K562 (cell line): ENCODE data around the gene ARID3A. TPM values are rescaled to one million over a fixed set of nuclear protein-coding genes. Genes with fewer than 3 reads are reported as not detected.
A peak's percentile ranks its signal among the peaks of the same experiment; 100 is the strongest.

Source experiments
- ATAC-seq: fragments of 200-7000 bp; cut with Tn5 transposase; 3 replicates; pipeline ENCODE4 v1.9.1; 2020; ENCODE audit warnings: moderate library complexity
- BruUV-seq: library from RNA; stranded (reverse); fragments of 400-500 nt; replicated peaks from 2 replicates; lab custom pipeline; 2021; lab: Mats Ljungman, UMichigan
- CTCF ChIA-PET: fragments of 300-600 bp; formaldehyde crosslinking; extraction: SDS; loops from one replicate; lab custom pipeline; 2021; ENCODE audit warnings: low intra/inter-chr PET ratio; lab: Yijun Ruan, JAX
- POLR2A ChIA-PET: fragments of 300-600, 350-650 bp; sonication (Branson Sonifier 250); formaldehyde crosslinking; extraction: SDS; loops from one replicate; lab custom pipeline; 2021; ENCODE audit warnings: antibody characterized with exemption, inconsistent platforms; lab: Yijun Ruan, JAX
- DNase-seq, 4 experiments: peaks; one replicate each; pipeline versions ENCODE4 v3.0.0 to v3.0.0-alpha.2; 2011 to 2018; ENCODE audit warnings: low spot score in 3 of 4, mixed read lengths in 3 of 4; ENCODE audit errors: extremely low read depth in 1 of 4
- FAIRE-seq: peaks from 2 replicates; lab custom pipeline; 2011; peaks lifted over from hg19 to GRCh38; lab: Jason Lieb, UNC
- H2AFZ ChIP-seq: 2 replicates; pipeline ENCODE4 v1.6.0; 2011; ENCODE audit warnings: low read depth, low read length, control low read depth, inconsistent platforms
- H3K27ac ChIP-seq: fragments of 200-600 bp; 3 replicates; pipeline ENCODE4 v1.8.0; 2011; ENCODE audit warnings: low read depth, mild to moderate bottlenecking, control low read depth, inconsistent platforms, low read length, moderate library complexity, mixed read lengths; ENCODE audit errors: extremely low read depth
- H3K27me3 ChIP-seq, 2 experiments: fragments of 300-600 bp in 1 of 2; 2 replicates in 1 of 2; 3 replicates in 1 of 2; pipeline versions ENCODE4 v1.6.0 to v1.8.0; 2011; ENCODE audit warnings: inconsistent platforms in 2 of 2, low read length in 2 of 2, mild to moderate bottlenecking in 1 of 2, mixed read lengths in 1 of 2, moderate library complexity in 1 of 2; ENCODE audit not compliant: control insufficient read depth in 2 of 2, insufficient read depth in 2 of 2
- H3K36me3 ChIP-seq: fragments of 300-600 bp; 3 replicates; pipeline ENCODE4 v1.8.0; 2011; ENCODE audit warnings: mild to moderate bottlenecking, low read length, inconsistent platforms; ENCODE audit not compliant: control insufficient read depth, insufficient read depth
- H3K4me1 ChIP-seq, 2 experiments: fragments of 200-600 bp in 1 of 2; replicated peaks in 1 of 2; 2 replicates in 1 of 2; 3 replicates in 1 of 2; pipeline versions ENCODE4 v1.5.1 to v1.8.0; 2011; ENCODE audit warnings: inconsistent platforms in 2 of 2, low read length in 2 of 2, mild to moderate bottlenecking in 1 of 2, mixed read lengths in 1 of 2, moderate library complexity in 1 of 2; ENCODE audit not compliant: control insufficient read depth in 2 of 2, insufficient read depth in 2 of 2
- H3K4me2 ChIP-seq: 2 replicates; pipeline ENCODE4 v1.6.1; 2011; ENCODE audit warnings: low read length, control low read depth, inconsistent platforms, mixed read lengths; ENCODE audit not compliant: insufficient read depth
- H3K4me3 ChIP-seq: fragments of 200-600 bp; sonication (generic), shearing (Covaris generic); 2 replicates; pipeline ENCODE4 v1.5.1; 2016; ENCODE audit warnings: control low read depth, inconsistent platforms
- H3K79me2 ChIP-seq: fragments of 200-600 bp; 3 replicates; pipeline ENCODE4 v1.8.0; 2011; ENCODE audit warnings: low read length, inconsistent platforms; ENCODE audit not compliant: control insufficient read depth, insufficient read depth
- H3K9ac ChIP-seq, 2 experiments: 2 replicates each; pipeline versions ENCODE4 v1.6.0 to v1.6.1; 2011; ENCODE audit warnings: low read depth in 2 of 2, low read length in 2 of 2, control low read depth in 1 of 2, inconsistent platforms in 1 of 2, mild to moderate bottlenecking in 1 of 2, mixed read lengths in 1 of 2; ENCODE audit not compliant: insufficient read depth in 1 of 2
- H3K9me1 ChIP-seq: one replicate; pipeline ENCODE4 v1.6.0; 2011; ENCODE audit warnings: inconsistent platforms, mild to moderate bottlenecking, low read length, moderate library complexity; ENCODE audit not compliant: control insufficient read depth, insufficient read depth
- H3K9me3 ChIP-seq: replicated peaks from 2 replicates; pipeline ENCODE4 v1.5.1; 2011; ENCODE audit warnings: low read depth, low read length, inconsistent platforms; ENCODE audit not compliant: control insufficient read depth, insufficient read depth
- H4K20me1 ChIP-seq: replicated peaks from 2 replicates; pipeline ENCODE4 v1.6.1; 2011; ENCODE audit warnings: low read length, inconsistent platforms, mixed read lengths; ENCODE audit not compliant: control insufficient read depth, insufficient read depth
- BDP1 ChIP-seq: IDR thresholded peaks from 3 replicates; pipeline ENCODE4 v1.6.1; 2011; ENCODE audit not compliant: insufficient read length, insufficient read depth
- GTF2F1 ChIP-seq: IDR thresholded peaks from 2 replicates; pipeline ENCODE4 v1.6.1; 2011; ENCODE audit warnings: low read depth, low read length, improper control_type of control experiment
- HNRNPK ChIP-seq: fragments of 200-400 bp; formaldehyde crosslinking; IDR thresholded peaks from one replicate; pipeline ENCODE4 v1.6.1; 2018; ENCODE audit warnings: mild to moderate bottlenecking, low read depth, low read length; ENCODE audit not compliant: poor library complexity, severe bottlenecking
- POLR2G ChIP-seq: fragments of 200-400 bp; formaldehyde crosslinking; IDR thresholded peaks from 2 replicates; pipeline ENCODE4 v1.6.1; 2017; ENCODE audit warnings: low read depth, mild to moderate bottlenecking, antibody characterized with exemption, low read length, moderate library complexity
- RBBP5 ChIP-seq: fragments of 200-600 bp; sonication (generic); IDR thresholded peaks from 2 replicates; pipeline ENCODE4 v1.6.1; 2012; ENCODE audit warnings: borderline replicate concordance, mild to moderate bottlenecking, low read length, control low read depth, inconsistent platforms; ENCODE audit not compliant: insufficient read depth, poor library complexity, severe bottlenecking
- RBM22 ChIP-seq: fragments of 200-400 bp; formaldehyde crosslinking; IDR thresholded peaks from 2 replicates; pipeline ENCODE4 v1.6.1; 2018; ENCODE audit warnings: low read length, low read depth; ENCODE audit not compliant: poor library complexity, severe bottlenecking
- ZBTB26 ChIP-seq: fragments of 450-650 bp; formaldehyde crosslinking; IDR thresholded peaks from 2 replicates; pipeline ENCODE4 v1.4.0; 2022; ENCODE audit warnings: missing genetic modification characterization
- ZNF644 ChIP-seq: fragments of 200-800 bp; sonication (Bioruptor generic); IDR thresholded peaks from 2 replicates; pipeline ENCODE4 v1.6.1; 2016; ENCODE audit warnings: low read depth, missing genetic modification characterization, missing compliant biosample characterization
- WGBS: fragments of 100-300 bp; shearing (Covaris generic); methylation state at CpG from one replicate; pipeline ENCODE4 v1.1.6; 2016; ENCODE audit warnings: low coverage, mixed read lengths; ENCODE audit not compliant: insufficient coverage; ENCODE audit errors: missing lambda C conversion rate; 5-methylcytosine and 5-hydroxymethylcytosine counted together
- in situ Hi-C: fragments of 300-500 bp; cut with MboI; formaldehyde crosslinking; loops from 4 replicates; pipeline ENCODE4 v1.15.0; 2018; ENCODE audit warnings: inconsistent platforms, mixed read lengths
- intact Hi-C: fragments of 100-400 bp; cut with micrococcal nuclease; formaldehyde crosslinking; loops from 2 replicates; pipeline ENCODE4 v1.14.2; 2022
- polyA plus RNA-seq, 8 experiments: library from polyadenylated mRNA; depleted of rRNA in 4 of 8; stranded (reverse) in 5 of 8; unstranded in 3 of 8; fragments of >200 nt; fragmentation: Nextera tagmentation in 2 of 8; fragmentation: Illumina TruSeq in 1 of 8; extraction: Ambion mirVana in 2 of 8; extraction: Trizol in 1 of 8; gene quantifications; 2 replicates each; pipeline versions ENCODE4 v1.2.1 to v1.2.3, GENCODE V29; 2011 to 2014; ENCODE audit warnings: inconsistent platforms in 1 of 8, missing spikeins in 1 of 8
- total RNA-seq, 7 experiments: library from RNA; depleted of rRNA in 6 of 7; stranded (reverse); fragments of >200 nt in 6 of 7; fragmentation: Illumina TruSeq in 2 of 7; extraction: Trizol in 2 of 7; gene quantifications; 2 replicates each; pipeline versions ENCODE4 v1.2.1 to v1.2.3, GENCODE V29; 2011 to 2021; ENCODE audit warnings: low replicate concordance in 1 of 7
- TF ChIP-seq, protein P1 (sequence below): fragments of 250-450 bp; sonication (Bioruptor Pico); IDR thresholded peaks from 2 replicates; pipeline ENCODE4 v1.6.1; 2021; ENCODE audit warnings: mild to moderate bottlenecking

ARID3A gene
- total and polyA plus RNA-seq, 9 of the 15 experiments (the other 6 are each of a cell fraction or from before 2014, with no cell fraction given): 1.4 to 118 (median 31.2) TPM

DNA sequence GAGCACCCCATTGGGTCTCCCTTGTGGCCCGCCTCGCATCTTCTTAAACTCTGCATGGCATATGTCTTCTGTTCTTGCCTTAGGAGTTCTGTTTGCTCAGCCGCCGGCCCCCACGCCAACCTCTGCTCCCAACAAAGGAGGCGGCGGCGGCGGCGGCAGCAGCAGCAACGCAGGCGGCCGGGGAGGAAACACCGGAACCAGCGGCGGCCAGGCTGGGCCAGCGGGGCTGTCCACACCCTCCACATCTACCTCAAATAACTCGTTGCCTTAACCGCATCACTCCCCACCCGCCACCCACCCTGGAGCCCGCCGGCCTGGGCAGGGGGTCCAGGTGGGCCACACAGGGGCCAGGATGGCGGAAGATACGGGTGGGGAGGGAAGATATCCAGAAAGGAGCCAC lies 46.0 kb downstream of the ARID3A start:
- ChIA-PET CTCF (interaction anchor here (0.7 kb wide), 1 partner anchor 48 kb away, joined by 5 read pairs; no protein-coding TSS in a partner anchor), POLR2A (no interaction called here)
- H3K9me1 ChIP-seq: no peaks in the 10 kb centered on the region
- in situ Hi-C loops: no loop called here
- H3K4me2 ChIP-seq: no peak overlapping the region
- no peak overlapping the region for H3K9ac ChIP-seq
- ATAC-seq (no peak), DNase-seq (no peak), FAIRE-seq (no peak)
- no peak overlapping the region for H2AFZ ChIP-seq
- no TSS peak for BruUV-seq
- WGBS: 96% methylated on average over 21 of the region's 24 CpGs
- no peak overlapping the region for H3K4me3 ChIP-seq
- peaks cover 20% of the 10 kb centered on the region for H3K9me3 ChIP-seq
- peaks cover 3% of the 10 kb centered on the region; the same call in 1 of the 3 replicates for H3K79me2 ChIP-seq
- intact Hi-C loops: no loop called here
- H3K27me3 ChIP-seq: no peaks in the 10 kb centered on the region
- H3K36me3 ChIP-seq: peaks cover 65% of the 10 kb centered on the region
- no peak overlapping the region for H3K27ac ChIP-seq
- no peaks in the 10 kb centered on the region for H4K20me1 ChIP-seq
- H3K4me1 ChIP-seq: peaks cover 0 to 37% of the 10 kb centered on the region in 2 experiments; a peak in 2 of 5 replicates
- TF ChIP-seq POLR2G: peak; percentile 61; the same call in 1 of the 2 replicates
- TF ChIP-seq HNRNPK: no peak
- TF ChIP-seq GTF2F1: no peak
- TF ChIP-seq ZBTB26 (CRISPR knock-in tag): no peak
- TF ChIP-seq RBM22: peak; percentile 64
- no peak for TF ChIP-seq ZNF644
- no peak for TF ChIP-seq BDP1
- TF ChIP-seq, protein P1, sequence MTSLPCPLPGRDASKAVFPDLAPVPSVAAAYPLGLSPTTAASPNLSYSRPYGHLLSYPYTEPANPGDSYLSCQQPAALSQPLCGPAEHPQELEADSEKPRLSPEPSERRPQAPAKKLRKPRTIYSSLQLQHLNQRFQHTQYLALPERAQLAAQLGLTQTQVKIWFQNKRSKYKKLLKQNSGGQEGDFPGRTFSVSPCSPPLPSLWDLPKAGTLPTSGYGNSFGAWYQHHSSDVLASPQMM (CRISPR knock-in tag): no peak
- TF ChIP-seq RBBP5: no peak
